ENCODE measurements around the gene SPRYD4.
"Not testable (repeated sequence)": the region's sequence is repeated elsewhere in the genome, so short reads cannot be mapped to it uniquely, and the experiment has no call there.

SPRYD4 gene

DNA sequence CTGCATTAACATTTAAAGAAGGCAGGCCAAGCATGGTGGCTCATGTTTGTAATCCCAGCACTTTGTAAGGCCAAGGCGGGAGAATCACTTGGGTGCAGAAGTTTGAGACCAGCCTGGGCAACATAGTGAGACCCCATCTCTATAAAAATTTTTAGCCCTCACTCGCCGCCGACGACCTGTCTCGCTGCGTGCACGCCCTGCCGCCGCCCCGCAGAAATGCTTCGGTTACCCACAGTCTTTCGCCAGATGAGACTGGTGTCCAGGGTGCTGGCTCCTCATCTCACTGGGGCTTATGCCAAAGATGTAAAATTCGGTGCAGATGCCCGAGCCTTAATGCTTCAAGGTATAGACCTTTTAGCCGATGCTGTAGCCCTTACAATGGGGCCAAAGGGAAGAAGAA is 42.4 kb downstream of the SPRYD4 start:
- no peak for DNase-seq (ENCODE audit: low read depth)
- no peak overlapping the region for H3K4me3 ChIP-seq (ENCODE audit: control insufficient read depth, low read depth, low read length)
- TF ChIP-seq, protein P1, sequence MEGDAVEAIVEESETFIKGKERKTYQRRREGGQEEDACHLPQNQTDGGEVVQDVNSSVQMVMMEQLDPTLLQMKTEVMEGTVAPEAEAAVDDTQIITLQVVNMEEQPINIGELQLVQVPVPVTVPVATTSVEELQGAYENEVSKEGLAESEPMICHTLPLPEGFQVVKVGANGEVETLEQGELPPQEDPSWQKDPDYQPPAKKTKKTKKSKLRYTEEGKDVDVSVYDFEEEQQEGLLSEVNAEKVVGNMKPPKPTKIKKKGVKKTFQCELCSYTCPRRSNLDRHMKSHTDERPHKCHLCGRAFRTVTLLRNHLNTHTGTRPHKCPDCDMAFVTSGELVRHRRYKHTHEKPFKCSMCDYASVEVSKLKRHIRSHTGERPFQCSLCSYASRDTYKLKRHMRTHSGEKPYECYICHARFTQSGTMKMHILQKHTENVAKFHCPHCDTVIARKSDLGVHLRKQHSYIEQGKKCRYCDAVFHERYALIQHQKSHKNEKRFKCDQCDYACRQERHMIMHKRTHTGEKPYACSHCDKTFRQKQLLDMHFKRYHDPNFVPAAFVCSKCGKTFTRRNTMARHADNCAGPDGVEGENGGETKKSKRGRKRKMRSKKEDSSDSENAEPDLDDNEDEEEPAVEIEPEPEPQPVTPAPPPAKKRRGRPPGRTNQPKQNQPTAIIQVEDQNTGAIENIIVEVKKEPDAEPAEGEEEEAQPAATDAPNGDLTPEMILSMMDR (IDR thresholded peaks at IDR 0.05; ENCODE audit: control insufficient read depth, insufficient read depth, low read depth, low read length, missing control alignments): no peak

DNA sequence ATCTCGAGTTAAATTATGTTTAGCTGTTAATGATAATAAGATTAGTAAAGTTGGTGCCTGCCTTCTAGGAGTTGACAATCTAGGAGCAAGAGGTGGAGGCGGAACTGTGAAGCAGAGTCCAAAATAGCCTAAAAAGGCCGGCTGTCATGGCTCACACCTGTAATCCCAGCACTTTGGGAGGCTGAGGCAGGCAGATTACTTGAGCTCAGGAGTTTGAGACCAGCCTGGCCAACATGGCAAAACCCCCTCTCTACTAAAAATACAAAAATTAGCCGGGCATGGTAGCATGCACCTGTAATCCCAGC is 45.6 kb downstream of the SPRYD4 start:
- not testable (repeated sequence) for DNase-seq (ENCODE audit: low read depth)

GRCh38 chr12:56517854-56518253 is 49.5 kb downstream of the SPRYD4 start:
- TF ChIP-seq, protein P1 (IDR thresholded peaks at IDR 0.05; ENCODE audit: control insufficient read depth, insufficient read depth, low read depth, low read length, missing control alignments): no peak
- no peak overlapping the region for H3K4me3 ChIP-seq (ENCODE audit: control insufficient read depth, low read depth, low read length)
- no peak for DNase-seq (ENCODE audit: low read depth)

More for the DNA sequence above, 45.6 kb downstream of the SPRYD4 start:
- H3K4me3 ChIP-seq (ENCODE audit: control insufficient read depth, low read depth, low read length): not testable (repeated sequence)

DNA sequence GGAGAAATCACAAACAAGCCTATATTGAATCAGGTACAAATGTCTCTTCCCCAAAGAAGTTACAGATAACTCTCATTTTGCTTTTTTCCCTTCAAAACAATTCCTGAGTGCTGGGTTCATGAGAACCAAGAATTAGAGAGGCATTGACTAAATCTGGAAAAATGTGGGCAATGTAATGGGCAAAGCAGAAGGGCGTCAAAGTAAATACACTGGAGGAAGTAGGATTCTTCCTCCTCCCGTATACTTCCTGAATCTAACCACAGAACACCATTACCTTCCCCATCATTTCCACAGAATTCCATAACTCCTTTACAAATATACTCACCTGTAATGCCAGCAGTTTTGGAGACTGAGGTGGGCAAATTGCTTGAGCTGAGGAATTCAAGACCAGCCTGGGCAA is 50.2 kb downstream of the SPRYD4 start:
- H3K4me3 ChIP-seq (ENCODE audit: control insufficient read depth, low read depth, low read length): no peak overlapping the region
- TF ChIP-seq, protein P1 (IDR thresholded peaks at IDR 0.05; ENCODE audit: control insufficient read depth, insufficient read depth, low read depth, low read length, missing control alignments): no peak
- DNase-seq (ENCODE audit: low read depth): no peak

- no peak overlapping the region for H3K4me3 ChIP-seq (ENCODE audit: control insufficient read depth, low read depth, low read length)
- TF ChIP-seq, protein P1 (IDR thresholded peaks at IDR 0.05; ENCODE audit: control insufficient read depth, insufficient read depth, low read depth, low read length, missing control alignments): no peak
- no peak for DNase-seq (ENCODE audit: low read depth)
Measured at GRCh38 chr12:56520048-56520447, 51.7 kb downstream of the SPRYD4 start.

GRCh38 chr12:56520506-56520905 is 52.1 kb downstream of the SPRYD4 start:
- DNase-seq (ENCODE audit: low read depth): no peak
- TF ChIP-seq, protein P1 (IDR thresholded peaks at IDR 0.05; ENCODE audit: control insufficient read depth, insufficient read depth, low read depth, low read length, missing control alignments): no peak
- H3K4me3 ChIP-seq (ENCODE audit: control insufficient read depth, low read depth, low read length): no peak overlapping the region

DNA sequence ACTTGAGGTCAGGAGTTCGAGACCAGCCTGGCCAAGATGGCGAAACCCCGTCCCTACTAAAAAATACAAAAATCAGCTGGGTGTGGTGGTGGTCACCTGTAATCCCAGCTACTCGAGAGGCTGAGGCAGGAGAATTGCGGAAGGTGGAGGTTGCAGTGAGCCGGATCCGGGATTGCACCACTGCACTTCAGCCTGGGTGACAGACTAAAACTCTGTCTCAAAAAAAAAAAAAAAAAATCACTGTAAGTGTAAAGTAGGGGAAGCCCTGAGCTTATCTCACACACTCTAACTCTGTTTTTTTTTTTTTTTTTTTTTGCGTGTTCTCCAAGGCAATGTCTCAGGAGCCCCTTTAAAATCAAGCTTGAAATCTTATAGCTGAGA is 52.8 kb downstream of the SPRYD4 start:
- peak overlapping the region; percentile 56 for H3K4me3 ChIP-seq (ENCODE audit: control insufficient read depth, low read depth, low read length)
- no peak for DNase-seq (ENCODE audit: low read depth)
- TF ChIP-seq, protein P1 (IDR thresholded peaks at IDR 0.05; ENCODE audit: control insufficient read depth, insufficient read depth, low read depth, low read length, missing control alignments): no peak

Data from AG09309 (cell line).